ENCODE results near the gene LRRC25.
"Not testable (repeated sequence)": the region's sequence is repeated elsewhere in the genome, so short reads cannot be mapped to it uniquely, and the experiment has no call there.

LRRC25 gene

GRCh38 chr19:18424122-18424889, 26.9 kb upstream of the LRRC25 start:
- no peak for DNase-seq

- no peak for DNase-seq
These were observed 26.0 kb upstream of the LRRC25 start for GRCh38 chr19:18423258-18424020.

GRCh38 chr19:18422530-18423191, 25.2 kb upstream of the LRRC25 start:
- DNase-seq, result peak in 1 of 5 donors; percentile 63

- peak in 1 of 5 donors; percentile 13 for DNase-seq
These were observed 24.0 kb upstream of the LRRC25 start for GRCh38 chr19:18421371-18421959.

- DNase-seq, result peak in 1 of 5 donors; percentile 12
These were observed 23.5 kb upstream of the LRRC25 start for GRCh38 chr19:18420930-18421329.

GRCh38 chr19:18419699-18420460, 22.5 kb upstream of the LRRC25 start:
- DNase-seq, result peak in 3 of 5 donors; percentile 13 to 63 (median 45)

- DNase-seq, result peak; percentile 60 to 81 (median 65)
These were observed 21.8 kb upstream of the LRRC25 start, which contains the start of gene SSBP4 for GRCh38 chr19:18419195-18419698. Gene SSBP4, plus strand, starts transcription at chr19:18419398. Its CDS starts 251 bp downstream, at chr19:18419649.

- DNase-seq, result no peak
These were observed 21.2 kb upstream of the LRRC25 start for GRCh38 chr19:18418483-18419194.

- peak in 1 of 5 donors; percentile 34 for DNase-seq
These were observed 20.6 kb upstream of the LRRC25 start for GRCh38 chr19:18418029-18418482.

GRCh38 chr19:18417250-18418028, 20.0 kb upstream of the LRRC25 start:
- peak in 2 of 5 donors; percentile 33 to 49 for DNase-seq

GRCh38 chr19:18416778-18417249, 19.4 kb upstream of the LRRC25 start:
- DNase-seq, result peak; percentile 59 to 71 (median 65)

- peak in 1 of 5 donors; percentile 2 for DNase-seq
These were observed 17.9 kb upstream of the LRRC25 start for GRCh38 chr19:18415178-18415867.

- no peak for DNase-seq
These were observed 17.2 kb upstream of the LRRC25 start for GRCh38 chr19:18414504-18415177.

- DNase-seq, result no peak
These were observed 15.3 kb upstream of the LRRC25 start for GRCh38 chr19:18412610-18413239.

GRCh38 chr19:18408053-18408476, 10.6 kb upstream of the LRRC25 start:
- DNase-seq, result no peak

GRCh38 chr19:18406749-18407148, 9.3 kb upstream of the LRRC25 start:
- no peak for DNase-seq

GRCh38 chr19:18405754-18406153, 8.3 kb upstream of the LRRC25 start:
- not testable (repeated sequence) for DNase-seq

Data from T-helper 1 cell (primary cell).